GM12865 (cell line): ENCODE measurements around the gene RNF25.
"Not testable (repeated sequence)": the region's sequence is repeated elsewhere in the genome, so short reads cannot be mapped to it uniquely, and the experiment has no call there.

Experiments
- DNase-seq: peaks from one replicate; pipeline ENCODE4 v3.0.0; 2010; ENCODE audit warnings: low read depth
- H3K4me3 ChIP-seq: 2 replicates; pipeline ENCODE4 v1.5.1; 2011; ENCODE audit warnings: mild to moderate bottlenecking, low read depth, low read length, control low read depth
- CTCF ChIP-seq: IDR thresholded peaks from 2 replicates; pipeline ENCODE4 v1.5.1; 2011; ENCODE audit warnings: low read length, control low read depth, low read depth, inconsistent platforms; ENCODE audit not compliant: insufficient read depth; ENCODE audit errors: missing control alignments

The RNF25 gene

GRCh38 chr2:218703341-218703740, 31.5 kb upstream of the RNF25 start:
- DNase-seq, result no peak
- no peak overlapping the region for H3K4me3 ChIP-seq
- no peak for TF ChIP-seq CTCF

- TF ChIP-seq CTCF, result no peak
- no peak for DNase-seq
- H3K4me3 ChIP-seq, result no peak overlapping the region
Measured at GRCh38 chr2:218701806-218702205, 30.0 kb upstream of the RNF25 start.

GRCh38 chr2:218698885-218699284, 27.1 kb upstream of the RNF25 start:
- no peak for TF ChIP-seq CTCF
- H3K4me3 ChIP-seq, result no peak overlapping the region
- no peak for DNase-seq

- TF ChIP-seq CTCF, result no peak
- no peak for DNase-seq
- H3K4me3 ChIP-seq, result no peak overlapping the region
Measured at GRCh38 chr2:218694405-218695145, 22.8 kb upstream of the RNF25 start.

- no peak for DNase-seq
- no peak for TF ChIP-seq CTCF
Measured at GRCh38 chr2:218691234-218691633, 19.4 kb upstream of the RNF25 start.

GRCh38 chr2:218687400-218688060, 15.7 kb upstream of the RNF25 start:
- peak; percentile 61 for DNase-seq
- peak; percentile 53 for TF ChIP-seq CTCF
- H3K4me3 ChIP-seq, result not testable (repeated sequence)

More at GRCh38 chr2:218691234-218691633, 19.4 kb upstream of the RNF25 start:
- H3K4me3 ChIP-seq, result no peak overlapping the region
